ENCODE data around the gene SEPSECS.

The SEPSECS gene

GRCh38 chr4:25180524-25181131, 20.4 kb upstream of the SEPSECS start (continued):
- TF ChIP-seq ARNTL (CRISPR knock-in tag; IDR thresholded peaks at IDR 0.05; ENCODE audit: borderline replicate concordance, low read depth) = no peak
- no peak for TF ChIP-seq ISL1 (CRISPR knock-in tag; IDR thresholded peaks at IDR 0.05)
- TF ChIP-seq ZNF70 (CRISPR knock-in tag; IDR thresholded peaks at IDR 0.05) = no peak
- TF ChIP-seq PPARA (CRISPR knock-in tag; IDR thresholded peaks at IDR 0.05; ENCODE audit: borderline replicate concordance) = no peak
- no peak for TF ChIP-seq SNAI2 (CRISPR knock-in tag; IDR thresholded peaks at IDR 0.05)
- no peak for TF ChIP-seq ZNF565 (CRISPR knock-in tag; conservative IDR thresholded peaks at IDR 0.05; ENCODE audit: low read depth)

GRCh38 chr4:25178838-25179261, 18.6 kb upstream of the SEPSECS start:
- ATAC-seq = no peak

DNA sequence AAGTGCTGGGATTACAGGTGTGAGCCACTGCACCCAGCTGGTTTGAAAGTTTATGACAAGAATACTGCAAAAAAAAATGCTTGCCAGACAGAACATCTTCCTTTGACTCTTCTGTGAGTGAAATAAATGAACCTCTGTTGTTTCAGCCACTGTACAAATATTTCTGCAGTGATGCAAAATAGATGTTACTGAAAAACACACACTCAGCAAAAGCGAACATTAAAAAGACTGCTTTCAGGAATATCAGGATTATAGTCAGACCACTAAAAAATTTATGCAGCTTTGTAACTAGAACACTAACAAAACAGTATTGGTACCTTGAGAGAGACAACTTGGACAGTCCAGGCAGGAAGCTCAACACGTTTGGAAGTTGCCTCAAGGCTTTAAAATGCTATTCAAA, 16.9 kb upstream of the SEPSECS start:
- no peak for ATAC-seq
- no peak for TF ChIP-seq PATZ1 (CRISPR knock-in tag; IDR thresholded peaks at IDR 0.05; ENCODE audit: borderline replicate concordance)
- TF ChIP-seq ZNF70 (CRISPR knock-in tag; IDR thresholded peaks at IDR 0.05) = no peak
- TF ChIP-seq ZC3H10 (CRISPR knock-in tag; IDR thresholded peaks at IDR 0.05) = no peak
- TF ChIP-seq TOX (CRISPR knock-in tag; IDR thresholded peaks at IDR 0.05; ENCODE audit: borderline replicate concordance) = no peak
- no peak for TF ChIP-seq CSDC2 (CRISPR knock-in tag; IDR thresholded peaks at IDR 0.05)
- TF ChIP-seq OSR1 (CRISPR knock-in tag; IDR thresholded peaks at IDR 0.05) = no peak
- no peak for TF ChIP-seq TSHZ2 (CRISPR knock-in tag; IDR thresholded peaks at IDR 0.05)
- TF ChIP-seq SNAI2 (CRISPR knock-in tag; IDR thresholded peaks at IDR 0.05) = no peak
- no peak for TF ChIP-seq ZFP3 (CRISPR knock-in tag; IDR thresholded peaks at IDR 0.05)
- no peak for TF ChIP-seq RARB (CRISPR knock-in tag; IDR thresholded peaks at IDR 0.05)
- TF ChIP-seq, protein P1, sequence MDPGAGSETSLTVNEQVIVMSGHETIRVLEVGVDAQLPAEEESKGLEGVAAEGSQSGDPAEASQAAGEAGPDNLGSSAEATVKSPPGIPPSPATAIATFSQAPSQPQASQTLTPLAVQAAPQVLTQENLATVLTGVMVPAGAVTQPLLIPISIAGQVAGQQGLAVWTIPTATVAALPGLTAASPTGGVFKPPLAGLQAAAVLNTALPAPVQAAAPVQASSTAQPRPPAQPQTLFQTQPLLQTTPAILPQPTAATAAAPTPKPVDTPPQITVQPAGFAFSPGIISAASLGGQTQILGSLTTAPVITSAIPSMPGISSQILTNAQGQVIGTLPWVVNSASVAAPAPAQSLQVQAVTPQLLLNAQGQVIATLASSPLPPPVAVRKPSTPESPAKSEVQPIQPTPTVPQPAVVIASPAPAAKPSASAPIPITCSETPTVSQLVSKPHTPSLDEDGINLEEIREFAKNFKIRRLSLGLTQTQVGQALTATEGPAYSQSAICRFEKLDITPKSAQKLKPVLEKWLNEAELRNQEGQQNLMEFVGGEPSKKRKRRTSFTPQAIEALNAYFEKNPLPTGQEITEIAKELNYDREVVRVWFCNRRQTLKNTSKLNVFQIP (CRISPR knock-in tag; IDR thresholded peaks at IDR 0.05; ENCODE audit: borderline replicate concordance, low read depth) = no peak
- TF ChIP-seq ZNF565 (CRISPR knock-in tag; conservative IDR thresholded peaks at IDR 0.05; ENCODE audit: low read depth) = no peak
- no peak for TF ChIP-seq ISL1 (CRISPR knock-in tag; IDR thresholded peaks at IDR 0.05)
- TF ChIP-seq TCF4 (CRISPR knock-in tag; IDR thresholded peaks at IDR 0.05; ENCODE audit: borderline replicate concordance) = no peak
- no peak for TF ChIP-seq PPARA (CRISPR knock-in tag; IDR thresholded peaks at IDR 0.05; ENCODE audit: borderline replicate concordance)
- TF ChIP-seq CREB5 (CRISPR knock-in tag; IDR thresholded peaks at IDR 0.05; ENCODE audit: low read depth) = no peak
- no peak for TF ChIP-seq BACH2 (CRISPR knock-in tag; IDR thresholded peaks at IDR 0.05; ENCODE audit: borderline replicate concordance)
- TF ChIP-seq GLIS3 (CRISPR knock-in tag; IDR thresholded peaks at IDR 0.05) = no peak

More at GRCh38 chr4:25178838-25179261, 18.6 kb upstream of the SEPSECS start:
- TF ChIP-seq SNAI2 (CRISPR knock-in tag; IDR thresholded peaks at IDR 0.05) = no peak
- TF ChIP-seq CREB5 (CRISPR knock-in tag; IDR thresholded peaks at IDR 0.05; ENCODE audit: low read depth) = no peak
- TF ChIP-seq OSR1 (CRISPR knock-in tag; IDR thresholded peaks at IDR 0.05) = no peak
- TF ChIP-seq ARNTL (CRISPR knock-in tag; IDR thresholded peaks at IDR 0.05; ENCODE audit: borderline replicate concordance, low read depth) = no peak
- TF ChIP-seq GLIS3 (CRISPR knock-in tag; IDR thresholded peaks at IDR 0.05) = no peak
- TF ChIP-seq ZNF565 (CRISPR knock-in tag; conservative IDR thresholded peaks at IDR 0.05; ENCODE audit: low read depth) = no peak
- no peak for TF ChIP-seq ZFP30 (CRISPR knock-in tag; IDR thresholded peaks at IDR 0.05)
- no peak for TF ChIP-seq ZNF70 (CRISPR knock-in tag; IDR thresholded peaks at IDR 0.05)
- no peak for TF ChIP-seq TOX (CRISPR knock-in tag; IDR thresholded peaks at IDR 0.05; ENCODE audit: borderline replicate concordance)
- TF ChIP-seq ISL1 (CRISPR knock-in tag; IDR thresholded peaks at IDR 0.05) = no peak
